GM23338 (cell line): ENCODE data around the gene APBA1. TPM values are rescaled to one million over a fixed set of nuclear protein-coding genes. Genes with fewer than 3 reads are reported as not detected.

Experiments used
- ATAC-seq: fragments of 200-7000 bp; cut with Tn5 transposase; 3 replicates; pipeline ENCODE4 v1.9.1; 2020
- DNase-seq: peaks from one replicate; pipeline ENCODE4 v3.0.0-alpha.2; 2015; ENCODE audit warnings: low spot score
- H2AFZ ChIP-seq: fragments of 200-600 bp; sonication (generic); 2 replicates; pipeline ENCODE4 v1.8.0; 2016; ENCODE audit warnings: antibody characterized with exemption, mild to moderate bottlenecking, moderate library complexity
- H3F3A ChIP-seq: fragments of 200-600 bp; sonication (generic); replicated peaks from 2 replicates; pipeline ENCODE4 v1.8.0; 2017; ENCODE audit warnings: antibody characterized with exemption, mixed run types, low read depth
- H3K27ac ChIP-seq: fragments of 200-600 bp; sonication (generic); 2 replicates; pipeline ENCODE4 v1.6.1; 2016; ENCODE audit warnings: low read depth
- H3K27me3 ChIP-seq: fragments of 200-600 bp; sonication (generic); 2 replicates; pipeline ENCODE4 v1.8.0; 2016; ENCODE audit warnings: mild to moderate bottlenecking, mixed run types, moderate library complexity; ENCODE audit not compliant: insufficient read depth
- H3K36me3 ChIP-seq: fragments of 200-600 bp; sonication (generic); 2 replicates; pipeline ENCODE4 v1.8.0; 2016; ENCODE audit warnings: mild to moderate bottlenecking; ENCODE audit not compliant: insufficient read depth
- H3K4me1 ChIP-seq: fragments of 200-600 bp; sonication (generic); 2 replicates; pipeline ENCODE4 v1.8.0; 2016; ENCODE audit warnings: mild to moderate bottlenecking, moderate library complexity; ENCODE audit not compliant: insufficient read depth
- H3K4me2 ChIP-seq: fragments of 200-600 bp; sonication (generic); 2 replicates; pipeline ENCODE4 v1.7.1; 2017; ENCODE audit warnings: mixed run types
- H3K4me3 ChIP-seq: fragments of 200-600 bp; sonication (generic); 2 replicates; pipeline ENCODE4 v1.6.1; 2016; ENCODE audit warnings: mixed run types
- H3K79me2 ChIP-seq: fragments of 200-600 bp; sonication (generic); replicated peaks from 2 replicates; pipeline ENCODE4 v1.8.0; 2017; ENCODE audit warnings: mild to moderate bottlenecking; ENCODE audit not compliant: insufficient read depth
- H3K9me2 ChIP-seq: fragments of 200-600 bp; sonication (generic); 2 replicates; pipeline ENCODE4 v1.8.0; 2017; ENCODE audit not compliant: insufficient read depth
- H4K20me1 ChIP-seq: fragments of 200-600 bp; sonication (generic); replicated peaks from 2 replicates; pipeline ENCODE4 v1.8.0; 2017; ENCODE audit warnings: mild to moderate bottlenecking; ENCODE audit not compliant: insufficient read depth
- H3K27ac Mint-ChIP-seq: 2 replicates; pipeline ENCODE4 v1.8.0; 2020; ENCODE audit warnings: inconsistent platforms, mild to moderate bottlenecking, moderate library complexity, mixed read lengths
- H3K27me3 Mint-ChIP-seq: 3 replicates; pipeline ENCODE4 v1.8.0; 2022; ENCODE audit warnings: low read depth, mild to moderate bottlenecking, moderate library complexity, mixed read lengths, inconsistent platforms; ENCODE audit not compliant: insufficient read depth, poor library complexity
- H3K36me3 Mint-ChIP-seq: 3 replicates; pipeline ENCODE4 v1.8.0; 2021; ENCODE audit warnings: low read depth, mild to moderate bottlenecking, inconsistent platforms, moderate library complexity, mixed read lengths
- H3K4me1 Mint-ChIP-seq: 3 replicates; pipeline ENCODE4 v1.8.0; 2020; ENCODE audit warnings: mild to moderate bottlenecking, inconsistent platforms, mixed read lengths
- H3K4me3 Mint-ChIP-seq: 3 replicates; pipeline ENCODE4 v1.8.0; 2021; ENCODE audit warnings: moderate library complexity, mild to moderate bottlenecking, inconsistent platforms, mixed read lengths
- H3K9me3 Mint-ChIP-seq: 3 replicates; pipeline ENCODE4 v1.8.0; 2020; ENCODE audit warnings: moderate library complexity, mild to moderate bottlenecking, inconsistent platforms, mixed read lengths
- ETS1 ChIP-seq: IDR thresholded peaks from 2 replicates; pipeline ENCODE4 v1.6.1; 2016; ENCODE audit warnings: antibody characterized with exemption
- NANOG ChIP-seq: IDR thresholded peaks from 2 replicates; pipeline ENCODE4 v1.6.1; 2016; ENCODE audit warnings: antibody characterized with exemption, borderline replicate concordance
- REST ChIP-seq: IDR thresholded peaks from one replicate; pipeline ENCODE4 v1.6.1; 2018; ENCODE audit warnings: antibody characterized with exemption; ENCODE audit not compliant: unreplicated experiment
- ZNF114 ChIP-seq: fragments of 250-450 bp; sonication (Bioruptor Pico); IDR thresholded peaks from 2 replicates; pipeline ENCODE4 v1.5.0; 2020; ENCODE audit warnings: mild to moderate bottlenecking, moderate library complexity
- ZNF331 ChIP-seq: fragments of 250-450 bp; sonication (Bioruptor Pico); IDR thresholded peaks from 2 replicates; pipeline ENCODE4 v1.5.0; 2020; ENCODE audit warnings: low read depth, mild to moderate bottlenecking, moderate library complexity
- ZNF462 ChIP-seq: fragments of 250-450 bp; sonication (Bioruptor Pico); IDR thresholded peaks from 2 replicates; pipeline ENCODE4 v1.5.0; 2020; ENCODE audit warnings: mild to moderate bottlenecking, moderate library complexity
- polyA plus RNA-seq: library from polyadenylated mRNA; unstranded; fragments of >200 nt; fragmentation: Nextera tagmentation; extraction: Ambion mirVana; gene quantifications from 2 replicates; pipeline ENCODE4 v1.2.1, GENCODE V29; 2016
- total RNA-seq: library from RNA; depleted of rRNA; stranded (reverse); fragments of >200 nt; shearing (Covaris generic); gene quantifications from 2 replicates; pipeline ENCODE4 v1.2.3, GENCODE V29; 2014

APBA1 gene
- total and polyA plus RNA-seq, 2 experiments from 2014 or later: 0.26 to 1.0 TPM

GRCh38 chr9:69454321-69454720 is 217.8 kb downstream of the APBA1 start (continued):
- TF ChIP-seq REST (no peak), ETS1 (no peak), ZNF331 (no peak), NANOG (no peak)

GRCh38 chr9:69453746-69454145 is 218.4 kb downstream of the APBA1 start:
- TF ChIP-seq ZNF331 (no peak), ETS1 (no peak), ZNF114 (CRISPR knock-in tag) (no peak), ZNF462 (CRISPR knock-in tag) (no peak)
- peaks cover 5% of the 10 kb centered on the region; the same call in 1 of the 3 replicates for H3K9me3 Mint-ChIP-seq
- no peak overlapping the region for H3K4me3 Mint-ChIP-seq
- H3K9me2 ChIP-seq: 0 out of 2 replicates have a peak, but pooled peaks cover 13% of the 10 kb centered on the region
- H3K79me2 ChIP-seq: no peaks in the 10 kb centered on the region
- H3K4me1 ChIP-seq: no peaks in the 10 kb centered on the region
- no peaks in the 10 kb centered on the region for H3K36me3 ChIP-seq
- H3F3A ChIP-seq: no peaks in the 10 kb centered on the region
- no peaks in the 10 kb centered on the region; the same call in 2 of the 3 replicates for H3K4me1 Mint-ChIP-seq
- no peak overlapping the region for H3K4me2 ChIP-seq
- no peaks in the 10 kb centered on the region for H3K36me3 Mint-ChIP-seq
- H3K4me3 ChIP-seq: no peak overlapping the region
- H3K27ac ChIP-seq: no peak overlapping the region
- H4K20me1 ChIP-seq: no peaks in the 10 kb centered on the region
- H3K27me3 ChIP-seq: no peaks in the 10 kb centered on the region
- no peak for ATAC-seq
- peaks cover 1% of the 10 kb centered on the region for H3K27me3 Mint-ChIP-seq
- H2AFZ ChIP-seq: no peak overlapping the region
- no peak for DNase-seq
- H3K27ac Mint-ChIP-seq: no peak overlapping the region
